K562 (cell line): Measurements from ENCODE around the gene ATP13A2. TPM values are rescaled to one million over a fixed set of nuclear protein-coding genes. Genes with fewer than 3 reads are reported as not detected.

Experiments used
- ATAC-seq: fragments of 200-7000 bp; cut with Tn5 transposase; 3 replicates; pipeline ENCODE4 v1.9.1; 2020; ENCODE audit warnings: moderate library complexity
- BruUV-seq: library from RNA; stranded (reverse); fragments of 400-500 nt; replicated peaks from 2 replicates; lab custom pipeline; 2021; lab: Mats Ljungman, UMichigan
- CTCF ChIA-PET: fragments of 300-600 bp; formaldehyde crosslinking; extraction: SDS; loops from one replicate; lab custom pipeline; 2021; ENCODE audit warnings: low intra/inter-chr PET ratio; lab: Yijun Ruan, JAX
- POLR2A ChIA-PET: fragments of 300-600, 350-650 bp; sonication (Branson Sonifier 250); formaldehyde crosslinking; extraction: SDS; loops from one replicate; lab custom pipeline; 2021; ENCODE audit warnings: antibody characterized with exemption, inconsistent platforms; lab: Yijun Ruan, JAX
- DNase-seq, 4 experiments: peaks; one replicate each; pipeline versions ENCODE4 v3.0.0 to v3.0.0-alpha.2; 2011 to 2018; ENCODE audit warnings: low spot score in 3 of 4, mixed read lengths in 3 of 4; ENCODE audit errors: extremely low read depth in 1 of 4
- FAIRE-seq: peaks from 2 replicates; lab custom pipeline; 2011; peaks lifted over from hg19 to GRCh38; lab: Jason Lieb, UNC
- H2AFZ ChIP-seq: 2 replicates; pipeline ENCODE4 v1.6.0; 2011; ENCODE audit warnings: low read depth, low read length, control low read depth, inconsistent platforms
- H3K27ac ChIP-seq: fragments of 200-600 bp; 3 replicates; pipeline ENCODE4 v1.8.0; 2011; ENCODE audit warnings: low read depth, mild to moderate bottlenecking, control low read depth, inconsistent platforms, low read length, moderate library complexity, mixed read lengths; ENCODE audit errors: extremely low read depth
- H3K27me3 ChIP-seq, 2 experiments: fragments of 300-600 bp in 1 of 2; 2 replicates in 1 of 2; 3 replicates in 1 of 2; pipeline versions ENCODE4 v1.6.0 to v1.8.0; 2011; ENCODE audit warnings: inconsistent platforms in 2 of 2, low read length in 2 of 2, mild to moderate bottlenecking in 1 of 2, mixed read lengths in 1 of 2, moderate library complexity in 1 of 2; ENCODE audit not compliant: control insufficient read depth in 2 of 2, insufficient read depth in 2 of 2
- H3K36me3 ChIP-seq: fragments of 300-600 bp; 3 replicates; pipeline ENCODE4 v1.8.0; 2011; ENCODE audit warnings: mild to moderate bottlenecking, low read length, inconsistent platforms; ENCODE audit not compliant: control insufficient read depth, insufficient read depth
- H3K4me1 ChIP-seq, 2 experiments: fragments of 200-600 bp in 1 of 2; replicated peaks in 1 of 2; 2 replicates in 1 of 2; 3 replicates in 1 of 2; pipeline versions ENCODE4 v1.5.1 to v1.8.0; 2011; ENCODE audit warnings: inconsistent platforms in 2 of 2, low read length in 2 of 2, mild to moderate bottlenecking in 1 of 2, mixed read lengths in 1 of 2, moderate library complexity in 1 of 2; ENCODE audit not compliant: control insufficient read depth in 2 of 2, insufficient read depth in 2 of 2
- H3K4me2 ChIP-seq: 2 replicates; pipeline ENCODE4 v1.6.1; 2011; ENCODE audit warnings: low read length, control low read depth, inconsistent platforms, mixed read lengths; ENCODE audit not compliant: insufficient read depth
- H3K4me3 ChIP-seq: fragments of 200-600 bp; sonication (generic), shearing (Covaris generic); 2 replicates; pipeline ENCODE4 v1.5.1; 2016; ENCODE audit warnings: control low read depth, inconsistent platforms
- H3K79me2 ChIP-seq: fragments of 200-600 bp; 3 replicates; pipeline ENCODE4 v1.8.0; 2011; ENCODE audit warnings: low read length, inconsistent platforms; ENCODE audit not compliant: control insufficient read depth, insufficient read depth
- H3K9ac ChIP-seq, 2 experiments: 2 replicates each; pipeline versions ENCODE4 v1.6.0 to v1.6.1; 2011; ENCODE audit warnings: low read depth in 2 of 2, low read length in 2 of 2, control low read depth in 1 of 2, inconsistent platforms in 1 of 2, mild to moderate bottlenecking in 1 of 2, mixed read lengths in 1 of 2; ENCODE audit not compliant: insufficient read depth in 1 of 2
- H3K9me1 ChIP-seq: one replicate; pipeline ENCODE4 v1.6.0; 2011; ENCODE audit warnings: inconsistent platforms, mild to moderate bottlenecking, low read length, moderate library complexity; ENCODE audit not compliant: control insufficient read depth, insufficient read depth
- H3K9me3 ChIP-seq: replicated peaks from 2 replicates; pipeline ENCODE4 v1.5.1; 2011; ENCODE audit warnings: low read depth, low read length, inconsistent platforms; ENCODE audit not compliant: control insufficient read depth, insufficient read depth
- H4K20me1 ChIP-seq: replicated peaks from 2 replicates; pipeline ENCODE4 v1.6.1; 2011; ENCODE audit warnings: low read length, inconsistent platforms, mixed read lengths; ENCODE audit not compliant: control insufficient read depth, insufficient read depth
- DIDO1 ChIP-seq: fragments of 450-650 bp; IDR thresholded peaks from 2 replicates; pipeline ENCODE4 v1.6.1; 2016; ENCODE audit warnings: low read depth, missing biosample characterization, missing genetic modification characterization
- EGR1 ChIP-seq: fragments of 450-650 bp; conservative IDR thresholded peaks from 2 replicates; pipeline ENCODE4 v1.6.1; 2017; ENCODE audit warnings: mild to moderate bottlenecking
- ELK1 ChIP-seq: sonication (generic); formaldehyde crosslinking; IDR thresholded peaks from 2 replicates; pipeline ENCODE4 v1.8.1; 2022; ENCODE audit warnings: missing genetic modification reagents
- FOXA1 ChIP-seq: fragments of 450-650 bp; IDR thresholded peaks from 2 replicates; pipeline ENCODE4 v1.6.1; 2016; ENCODE audit warnings: mild to moderate bottlenecking, borderline replicate concordance
- HDAC2 ChIP-seq: fragments of 450-650 bp; IDR thresholded peaks from 2 replicates; pipeline ENCODE4 v1.6.1; 2016; ENCODE audit warnings: mild to moderate bottlenecking
- JUN ChIP-seq, 2 experiments: sonication (generic) in 1 of 2; formaldehyde crosslinking in 1 of 2; IDR thresholded peaks; 2 replicates each; pipeline versions ENCODE4 v1.6.1 to v1.8.0; 2012 to 2022; ENCODE audit warnings: borderline replicate concordance in 2 of 2, mild to moderate bottlenecking in 2 of 2, improper control_type of control experiment in 1 of 2, low read depth in 1 of 2, low read length in 1 of 2, missing genetic modification reagents in 1 of 2
- NBN ChIP-seq: fragments of 450-650 bp; IDR thresholded peaks from 2 replicates; pipeline ENCODE4 v1.6.1; 2016; ENCODE audit warnings: low read depth, mild to moderate bottlenecking
- PHF20 ChIP-seq: fragments of 450-650 bp; IDR thresholded peaks from 2 replicates; pipeline ENCODE4 v1.6.1; 2018; ENCODE audit not compliant: partially characterized antibody
- SP2 ChIP-seq: IDR thresholded peaks from 2 replicates; pipeline ENCODE4 v1.6.1; 2011; ENCODE audit warnings: mild to moderate bottlenecking, low read depth, low read length, moderate library complexity; ENCODE audit not compliant: poor library complexity, severe bottlenecking; ENCODE audit errors: extremely low read depth
- ZBTB49 ChIP-seq: sonication (generic); formaldehyde crosslinking; IDR thresholded peaks from 2 replicates; pipeline ENCODE4 v1.8.0; 2022; ENCODE audit warnings: missing genetic modification reagents, mild to moderate bottlenecking, borderline replicate concordance
- ZNF12 ChIP-seq: sonication (generic); formaldehyde crosslinking; IDR thresholded peaks from 2 replicates; pipeline ENCODE4 v1.4.0; 2020; ENCODE audit warnings: mild to moderate bottlenecking, missing genetic modification reagents
- ZNF24 ChIP-seq: fragments of 450-650 bp; IDR thresholded peaks from 2 replicates; pipeline ENCODE4 v1.6.1; 2016
- ZNF395 ChIP-seq: fragments of 200-800 bp; sonication (Bioruptor generic); IDR thresholded peaks from 2 replicates; pipeline ENCODE4 v1.6.1; 2017; ENCODE audit warnings: missing genetic modification characterization, missing compliant biosample characterization
- ZNF589 ChIP-seq: fragments of 200-800 bp; sonication (Bioruptor generic); IDR thresholded peaks from 2 replicates; pipeline ENCODE4 v1.6.1; 2016; ENCODE audit warnings: low read depth, missing genetic modification characterization, missing compliant biosample characterization
- ZNF740 ChIP-seq, 3 experiments: fragments of 200-800 bp in 1 of 3; sonication (Bioruptor generic) in 1 of 3; sonication (generic) in 1 of 3; formaldehyde crosslinking in 1 of 3; IDR thresholded peaks; 2 replicates each; pipeline versions ENCODE4 v1.6.1 to v1.8.0; 2016 to 2022; ENCODE audit warnings: mild to moderate bottlenecking in 2 of 3, missing compliant biosample characterization in 2 of 3, missing genetic modification characterization in 2 of 3, missing genetic modification reagents in 1 of 3
- WGBS: fragments of 100-300 bp; shearing (Covaris generic); methylation state at CpG from one replicate; pipeline ENCODE4 v1.1.6; 2016; ENCODE audit warnings: low coverage, mixed read lengths; ENCODE audit not compliant: insufficient coverage; ENCODE audit errors: missing lambda C conversion rate; 5-methylcytosine and 5-hydroxymethylcytosine counted together
- in situ Hi-C: fragments of 300-500 bp; cut with MboI; formaldehyde crosslinking; loops from 4 replicates; pipeline ENCODE4 v1.15.0; 2018; ENCODE audit warnings: inconsistent platforms, mixed read lengths
- intact Hi-C: fragments of 100-400 bp; cut with micrococcal nuclease; formaldehyde crosslinking; loops from 2 replicates; pipeline ENCODE4 v1.14.2; 2022
- polyA plus RNA-seq, 8 experiments: library from polyadenylated mRNA; depleted of rRNA in 4 of 8; stranded (reverse) in 5 of 8; unstranded in 3 of 8; fragments of >200 nt; fragmentation: Nextera tagmentation in 2 of 8; fragmentation: Illumina TruSeq in 1 of 8; extraction: Ambion mirVana in 2 of 8; extraction: Trizol in 1 of 8; gene quantifications; 2 replicates each; pipeline versions ENCODE4 v1.2.1 to v1.2.3, GENCODE V29; 2011 to 2014; ENCODE audit warnings: inconsistent platforms in 1 of 8, missing spikeins in 1 of 8
- total RNA-seq, 7 experiments: library from RNA; depleted of rRNA in 6 of 7; stranded (reverse); fragments of >200 nt in 6 of 7; fragmentation: Illumina TruSeq in 2 of 7; extraction: Trizol in 2 of 7; gene quantifications; 2 replicates each; pipeline versions ENCODE4 v1.2.1 to v1.2.3, GENCODE V29; 2011 to 2021; ENCODE audit warnings: low replicate concordance in 1 of 7

Gene ATP13A2
- total and polyA plus RNA-seq, 9 of the 15 experiments (the other 6 are each of a cell fraction or from before 2014, with no cell fraction given) = 0.36 to 56.3 (median 16.3) TPM

- in situ Hi-C loops (no loop called here), intact Hi-C loops (no loop called here)
- H3K4me2 ChIP-seq = peak overlapping the region; percentile 94
- ATAC-seq (no peak), FAIRE-seq (no peak), DNase-seq (peak in 3 of 4 experiments; percentile 22 to 54 (median 53))
- H3K36me3 ChIP-seq = no peaks in the 10 kb centered on the region
- WGBS = 1% methylated on average over 15 of the region's 15 CpGs
- no peaks in the 10 kb centered on the region; the same call in 2 of the 3 replicates for H3K79me2 ChIP-seq
- peaks cover 25 to 29% of the 10 kb centered on the region in 2 experiments for H3K4me1 ChIP-seq
- peak overlapping the region; percentile 99 for H2AFZ ChIP-seq
- H3K9me3 ChIP-seq = no peaks in the 10 kb centered on the region
- H3K27me3 ChIP-seq = no peaks in the 10 kb centered on the region
- peak overlapping the region; percentile 54 to 92; a peak in 3 of 4 replicates for H3K9ac ChIP-seq
- POLR2A ChIA-PET = no interaction called here
- peak overlapping the region; percentile 84 for H3K4me3 ChIP-seq
- H3K9me1 ChIP-seq = no peaks in the 10 kb centered on the region
- BruUV-seq = TSS peak; percentile 49
- no peaks in the 10 kb centered on the region for H4K20me1 ChIP-seq
- CTCF ChIA-PET = no interaction called here
- no peak overlapping the region for H3K27ac ChIP-seq
- TF ChIP-seq FOXA1 = no peak
- peak; percentile 84; the same call in 1 of the 2 replicates for TF ChIP-seq ZNF24
- TF ChIP-seq ZNF589 = no peak
- no peak for TF ChIP-seq DIDO1 (tag)
- TF ChIP-seq EGR1 = peak; percentile 13
- 0 out of 2 replicates have a peak, but pooled peaks have one; percentile 40 for TF ChIP-seq ZNF740 (CRISPR knock-in tag; IDR thresholded peaks at IDR 0.05)
- no peak for TF ChIP-seq ZNF740 (tag; IDR thresholded peaks at IDR 0.05)
- no peak for TF ChIP-seq ELK1 (CRISPR knock-in tag)
- TF ChIP-seq ZNF395 (CRISPR knock-in tag) = 0 out of 2 replicates have a peak, but pooled peaks have one; percentile 7
- TF ChIP-seq ZNF12 (CRISPR knock-in tag) = 0 out of 2 replicates have a peak, but pooled peaks have one; percentile 13
- peak; percentile 12 for TF ChIP-seq PHF20
- no peak for TF ChIP-seq HDAC2
- no peak for TF ChIP-seq JUN (IDR thresholded peaks at IDR 0.05; ENCODE audit: borderline replicate concordance, low read depth, low read length)
- 0 out of 2 replicates have a peak, but pooled peaks have one; percentile 24 for TF ChIP-seq JUN (CRISPR knock-in tag; IDR thresholded peaks at IDR 0.05; ENCODE audit: borderline replicate concordance)
- no peak for TF ChIP-seq ZBTB49 (CRISPR knock-in tag)
- TF ChIP-seq SP2 = no peak
- no peak for TF ChIP-seq NBN
Measured at GRCh38 chr1:17011092-17011438, 663 bp downstream of the ATP13A2 start.
